22Rv1 (cell line): Measurements from ENCODE around the gene AUTS2.

ENCODE experiments used
- H3K27ac ChIP-seq: fragments of 450-650 bp; 2 replicates; pipeline ENCODE4 v1.5.1; 2017
- CTCF ChIP-seq: fragments of 450-650 bp; IDR thresholded peaks from 2 replicates; pipeline ENCODE4 v1.5.1; 2017; ENCODE audit warnings: mild to moderate bottlenecking
- ZFX ChIP-seq: fragments of 450-650 bp; IDR thresholded peaks from 2 replicates; pipeline ENCODE4 v1.6.1; 2017; ENCODE audit warnings: antibody characterized with exemption, borderline replicate concordance

Gene AUTS2

GRCh38 chr7:69633122-69633831 lies 35.0 kb downstream of the AUTS2 start:
- no peak for TF ChIP-seq CTCF
- no peak for TF ChIP-seq ZFX
- H3K27ac ChIP-seq, result no peak overlapping the region

GRCh38 chr7:69635555-69636185 lies 37.4 kb downstream of the AUTS2 start:
- no peak overlapping the region for H3K27ac ChIP-seq
- TF ChIP-seq ZFX (no peak), CTCF (no peak)

- no peak overlapping the region for H3K27ac ChIP-seq
- no peak for TF ChIP-seq CTCF
- no peak for TF ChIP-seq ZFX
Observed at GRCh38 chr7:69638674-69639073, 40.4 kb downstream of the AUTS2 start.

GRCh38 chr7:69640216-69640615 lies 41.9 kb downstream of the AUTS2 start:
- no peak for TF ChIP-seq ZFX
- TF ChIP-seq CTCF, result no peak

GRCh38 chr7:69640925-69641594 lies 42.8 kb downstream of the AUTS2 start:
- no peak overlapping the region for H3K27ac ChIP-seq
- no peak for TF ChIP-seq ZFX
- no peak for TF ChIP-seq CTCF

More at GRCh38 chr7:69640216-69640615, 41.9 kb downstream of the AUTS2 start:
- no peak overlapping the region for H3K27ac ChIP-seq

GRCh38 chr7:69643265-69643664 lies 45.0 kb downstream of the AUTS2 start:
- H3K27ac ChIP-seq, result no peak overlapping the region
- no peak for TF ChIP-seq CTCF
- TF ChIP-seq ZFX, result no peak

- no peak overlapping the region for H3K27ac ChIP-seq
- no peak for TF ChIP-seq CTCF
- TF ChIP-seq ZFX, result no peak
Observed at GRCh38 chr7:69643708-69644445, 45.6 kb downstream of the AUTS2 start.
